Measurements from ENCODE around the gene LRBA.
A peak's percentile ranks its signal among the peaks of the same experiment; 100 is the strongest.
"Not testable (repeated sequence)": the region's sequence is repeated elsewhere in the genome, so short reads cannot be mapped to it uniquely, and the experiment has no call there.

Gene LRBA

GRCh38 chr4:150418757-150419410 lies 596.2 kb downstream of the LRBA start:
- no peak for DNase-seq (ENCODE audit: low read depth in 2 of 2)

- no peak for DNase-seq (ENCODE audit: low read depth in 2 of 2)
These were observed 599.9 kb downstream of the LRBA start for GRCh38 chr4:150415213-150415612.

- DNase-seq (ENCODE audit: low read depth in 2 of 2): no peak
These were observed 603.6 kb downstream of the LRBA start for GRCh38 chr4:150411520-150411919.

GRCh38 chr4:150402871-150403272 lies 612.2 kb downstream of the LRBA start:
- DNase-seq (ENCODE audit: low read depth in 2 of 2): peak; percentile 6 to 7

GRCh38 chr4:150401083-150401687 lies 613.9 kb downstream of the LRBA start:
- no peak for DNase-seq (ENCODE audit: low read depth in 2 of 2)

- DNase-seq (ENCODE audit: low read depth in 2 of 2): peak in 1 of 2 donors; percentile 14
These were observed 619.2 kb downstream of the LRBA start for GRCh38 chr4:150395872-150396271.

GRCh38 chr4:150394046-150394445 lies 621.0 kb downstream of the LRBA start:
- no peak for DNase-seq (ENCODE audit: low read depth in 2 of 2)

GRCh38 chr4:150391052-150391451 lies 624.0 kb downstream of the LRBA start:
- no peak for DNase-seq (ENCODE audit: low read depth in 2 of 2)

- DNase-seq (ENCODE audit: low read depth in 2 of 2): no peak
These were observed 624.6 kb downstream of the LRBA start for GRCh38 chr4:150390531-150390910.

- no peak for DNase-seq (ENCODE audit: low read depth in 2 of 2)
These were observed 625.1 kb downstream of the LRBA start for GRCh38 chr4:150389896-150390530.

- no peak for DNase-seq (ENCODE audit: low read depth in 2 of 2)
These were observed 627.1 kb downstream of the LRBA start for GRCh38 chr4:150387981-150388380.

GRCh38 chr4:150386415-150386814 lies 628.7 kb downstream of the LRBA start:
- not testable (repeated sequence) for DNase-seq (ENCODE audit: low read depth in 2 of 2)

GRCh38 chr4:150385606-150386005 lies 629.5 kb downstream of the LRBA start:
- DNase-seq (ENCODE audit: low read depth in 2 of 2): no peak

GRCh38 chr4:150384249-150384648 lies 630.8 kb downstream of the LRBA start:
- no peak for DNase-seq (ENCODE audit: low read depth in 2 of 2)

GRCh38 chr4:150382028-150382427 lies 633.1 kb downstream of the LRBA start:
- no peak for DNase-seq (ENCODE audit: low read depth in 2 of 2)

- DNase-seq (ENCODE audit: low read depth in 2 of 2): no peak
These were observed 633.5 kb downstream of the LRBA start for GRCh38 chr4:150381609-150382008.

GRCh38 chr4:150381036-150381435 lies 634.0 kb downstream of the LRBA start:
- DNase-seq (ENCODE audit: low read depth in 2 of 2): no peak

- no peak for DNase-seq (ENCODE audit: low read depth in 2 of 2)
These were observed 635.6 kb downstream of the LRBA start for GRCh38 chr4:150379454-150379853.

- DNase-seq (ENCODE audit: low read depth in 2 of 2): no peak
These were observed 640.1 kb downstream of the LRBA start for GRCh38 chr4:150375025-150375424.

- no peak for DNase-seq (ENCODE audit: low read depth in 2 of 2)
These were observed 643.2 kb downstream of the LRBA start for GRCh38 chr4:150371869-150372268.

- no peak for DNase-seq (ENCODE audit: low read depth in 2 of 2)
These were observed 645.4 kb downstream of the LRBA start for GRCh38 chr4:150369434-150370380.

GRCh38 chr4:150368667-150369066 lies 646.4 kb downstream of the LRBA start:
- no peak for DNase-seq (ENCODE audit: low read depth in 2 of 2)
